ENCODE results near the gene POLR2I. TPM values are rescaled to one million over a fixed set of nuclear protein-coding genes. Genes with fewer than 3 reads are reported as not detected.

POLR2I gene
- total RNA-seq, 2 donors from 2014 or later, result 41.6 to 94.0 TPM

DNA sequence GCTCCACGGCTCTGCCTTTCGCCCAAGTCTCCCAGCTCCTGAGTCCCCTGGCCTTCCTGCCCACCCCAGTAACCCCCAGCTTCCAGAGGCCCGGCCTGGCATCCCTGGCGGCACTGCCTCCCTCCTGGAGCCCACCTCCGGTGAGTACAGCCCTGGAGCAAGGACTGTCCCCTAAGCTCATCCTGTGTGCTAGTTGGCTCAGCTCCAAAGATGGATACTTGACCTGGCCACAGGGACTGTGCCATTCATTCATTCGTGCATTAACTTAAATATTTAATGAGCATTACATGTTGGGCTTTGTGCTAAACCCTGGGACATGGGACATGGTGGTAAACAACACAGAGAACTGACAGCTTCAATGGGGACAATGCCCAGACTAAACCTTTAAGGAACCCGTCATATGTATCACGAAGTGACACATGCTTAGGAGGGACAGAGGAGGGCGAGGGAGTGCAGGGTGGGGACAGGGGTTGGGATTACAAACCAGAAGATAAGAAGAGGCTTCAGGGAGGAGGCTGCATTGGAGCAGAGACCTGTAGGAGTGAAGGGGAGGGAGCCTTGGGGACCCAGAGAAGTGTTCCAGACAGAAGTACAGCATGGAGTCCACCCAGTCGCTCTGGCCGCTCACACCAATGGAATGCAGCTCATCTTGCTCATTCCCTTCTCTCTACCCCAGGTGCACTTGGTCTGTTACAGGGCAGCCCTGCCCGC is 10.7 kb downstream of the POLR2I start:
- no peaks in the 10 kb centered on the region for H3K36me3 ChIP-seq
- no peak for DNase-seq
- H3K9ac ChIP-seq (ENCODE audit: low read depth in 2 of 2, low read length in 2 of 2), result no peak overlapping the region
- H3K27ac ChIP-seq, result no peak overlapping the region
- intact Hi-C loops (cut with DNase I), result no loop called here
- TF ChIP-seq, protein P1, sequence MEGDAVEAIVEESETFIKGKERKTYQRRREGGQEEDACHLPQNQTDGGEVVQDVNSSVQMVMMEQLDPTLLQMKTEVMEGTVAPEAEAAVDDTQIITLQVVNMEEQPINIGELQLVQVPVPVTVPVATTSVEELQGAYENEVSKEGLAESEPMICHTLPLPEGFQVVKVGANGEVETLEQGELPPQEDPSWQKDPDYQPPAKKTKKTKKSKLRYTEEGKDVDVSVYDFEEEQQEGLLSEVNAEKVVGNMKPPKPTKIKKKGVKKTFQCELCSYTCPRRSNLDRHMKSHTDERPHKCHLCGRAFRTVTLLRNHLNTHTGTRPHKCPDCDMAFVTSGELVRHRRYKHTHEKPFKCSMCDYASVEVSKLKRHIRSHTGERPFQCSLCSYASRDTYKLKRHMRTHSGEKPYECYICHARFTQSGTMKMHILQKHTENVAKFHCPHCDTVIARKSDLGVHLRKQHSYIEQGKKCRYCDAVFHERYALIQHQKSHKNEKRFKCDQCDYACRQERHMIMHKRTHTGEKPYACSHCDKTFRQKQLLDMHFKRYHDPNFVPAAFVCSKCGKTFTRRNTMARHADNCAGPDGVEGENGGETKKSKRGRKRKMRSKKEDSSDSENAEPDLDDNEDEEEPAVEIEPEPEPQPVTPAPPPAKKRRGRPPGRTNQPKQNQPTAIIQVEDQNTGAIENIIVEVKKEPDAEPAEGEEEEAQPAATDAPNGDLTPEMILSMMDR (IDR thresholded peaks at IDR 0.05), result no peak
- H3K4me3 ChIP-seq, result no peak overlapping the region
- H3K9me3 ChIP-seq, result no peaks in the 10 kb centered on the region
- no peaks in the 10 kb centered on the region for H3K4me1 ChIP-seq
- H3K27me3 ChIP-seq, result no peaks in the 10 kb centered on the region

DNA sequence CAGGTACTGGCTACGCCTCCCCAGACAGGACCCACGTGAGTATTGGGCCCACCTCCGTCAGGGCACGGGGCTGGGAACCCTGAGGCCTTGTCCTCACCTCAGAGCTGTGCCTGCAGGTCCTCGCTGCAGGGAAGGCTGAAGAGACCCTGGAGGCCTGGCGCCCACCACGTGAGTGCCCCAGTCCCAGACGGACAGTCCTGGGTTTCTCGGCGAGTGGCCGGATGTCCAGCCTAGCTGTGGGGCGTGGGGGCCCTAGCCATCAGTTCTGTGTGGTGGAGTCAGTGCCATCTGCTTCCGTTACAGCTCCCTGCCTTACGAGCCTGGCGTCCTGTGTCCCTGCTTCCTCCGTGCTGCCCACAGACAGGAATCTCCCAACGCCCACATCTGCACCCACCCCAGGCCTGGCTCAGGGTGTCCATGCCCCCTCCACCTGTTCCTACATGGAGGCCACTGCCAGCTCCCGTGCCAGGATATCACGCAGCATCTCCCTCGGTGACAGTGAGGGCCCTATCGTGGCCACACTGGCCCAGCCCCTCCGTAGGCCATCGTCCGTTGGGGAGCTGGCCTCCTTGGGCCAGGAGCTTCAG is 11.5 kb downstream of the POLR2I start:
- Histone ChIP-seq H3K36me3 (no peaks in the 10 kb centered on the region), H3K27me3 (no peaks in the 10 kb centered on the region), H3K27ac (no peak overlapping the region), H3K9me3 (no peaks in the 10 kb centered on the region), H3K4me1 (no peaks in the 10 kb centered on the region), H3K9ac (ENCODE audit: low read depth in 2 of 2, low read length in 2 of 2) (no peak overlapping the region), H3K4me3 (no peak overlapping the region)
- TF ChIP-seq, protein P1 (IDR thresholded peaks at IDR 0.05), result no peak
- no peak for DNase-seq
- intact Hi-C loops (cut with DNase I), result no loop called here

DNA sequence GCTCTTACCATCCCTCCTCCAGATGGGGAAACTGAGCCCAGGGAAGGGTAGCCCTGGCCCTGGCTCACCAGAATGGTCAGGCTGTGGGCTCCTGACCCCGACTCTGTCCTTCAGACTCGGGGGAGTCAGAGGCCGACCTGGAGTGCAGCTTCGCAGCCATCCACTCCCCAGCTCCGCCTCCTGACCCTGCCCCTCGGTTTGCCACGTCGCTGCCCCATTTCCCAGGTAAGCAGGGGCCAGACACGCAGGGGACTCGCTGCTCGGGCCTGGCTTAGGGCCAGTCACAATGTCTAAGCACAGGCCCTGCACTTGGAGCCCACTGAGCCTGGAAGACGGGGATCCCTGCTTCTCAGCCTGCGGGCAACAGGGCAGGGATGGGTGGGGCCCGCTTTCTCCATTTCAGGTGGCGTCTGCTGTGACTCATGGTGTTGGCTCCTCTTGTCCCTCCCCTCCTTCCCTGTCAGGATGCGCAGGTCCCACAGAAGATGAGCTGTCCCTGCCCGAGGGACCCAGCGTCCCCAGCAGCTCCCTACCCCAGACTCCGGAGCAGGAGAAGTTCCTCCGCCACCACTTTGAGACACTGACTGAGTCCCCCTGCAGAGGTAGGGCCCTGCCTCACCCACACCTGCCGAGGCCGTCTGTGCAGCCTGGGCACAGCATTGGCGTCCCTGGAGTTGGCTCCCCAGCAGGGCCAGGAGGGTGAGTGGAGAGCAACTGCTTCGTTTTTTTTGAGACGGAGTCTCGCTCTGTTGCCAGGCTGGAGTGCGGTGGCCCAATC is 12.9 kb downstream of the POLR2I start:
- DNase-seq, result no peak
- Histone ChIP-seq H3K4me1 (no peaks in the 10 kb centered on the region), H3K9ac (ENCODE audit: low read depth in 2 of 2, low read length in 2 of 2) (no peak overlapping the region), H3K27ac (no peak overlapping the region), H3K36me3 (no peaks in the 10 kb centered on the region), H3K4me3 (no peak overlapping the region), H3K27me3 (no peaks in the 10 kb centered on the region), H3K9me3 (no peaks in the 10 kb centered on the region)
- TF ChIP-seq, protein P1 (IDR thresholded peaks at IDR 0.05), result no peak
- intact Hi-C loops (cut with DNase I), result no loop called here

DNA sequence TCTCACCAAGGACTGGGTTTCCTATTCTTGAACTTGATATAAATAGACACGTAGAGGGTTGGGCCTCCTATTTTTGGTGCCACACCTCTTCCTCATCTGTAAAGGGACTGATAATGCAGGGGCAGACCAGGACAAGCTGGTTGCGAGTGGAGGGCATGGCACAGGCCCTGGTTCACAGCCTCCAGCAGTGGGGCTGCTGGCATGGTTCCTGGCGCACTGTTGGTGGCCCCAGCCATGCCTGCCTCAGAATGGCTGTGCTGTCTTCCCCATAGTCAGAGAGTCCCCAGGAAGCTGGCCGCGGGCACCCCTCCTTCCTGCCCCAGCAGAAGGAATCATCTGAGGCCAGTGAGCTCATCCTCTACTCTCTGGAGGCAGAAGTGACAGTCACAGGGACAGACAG is 14.2 kb downstream of the POLR2I start:
- no peak for DNase-seq
- no peaks in the 10 kb centered on the region for H3K36me3 ChIP-seq
- H3K4me1 ChIP-seq, result no peaks in the 10 kb centered on the region
- no peak overlapping the region for H3K9ac ChIP-seq (ENCODE audit: low read depth in 2 of 2, low read length in 2 of 2)
- TF ChIP-seq, protein P1 (IDR thresholded peaks at IDR 0.05), result no peak
- H3K4me3 ChIP-seq, result no peak overlapping the region
- H3K27me3 ChIP-seq, result no peaks in the 10 kb centered on the region
- intact Hi-C loops (cut with DNase I), result no loop called here
- no peaks in the 10 kb centered on the region for H3K9me3 ChIP-seq
- no peak overlapping the region for H3K27ac ChIP-seq

DNA sequence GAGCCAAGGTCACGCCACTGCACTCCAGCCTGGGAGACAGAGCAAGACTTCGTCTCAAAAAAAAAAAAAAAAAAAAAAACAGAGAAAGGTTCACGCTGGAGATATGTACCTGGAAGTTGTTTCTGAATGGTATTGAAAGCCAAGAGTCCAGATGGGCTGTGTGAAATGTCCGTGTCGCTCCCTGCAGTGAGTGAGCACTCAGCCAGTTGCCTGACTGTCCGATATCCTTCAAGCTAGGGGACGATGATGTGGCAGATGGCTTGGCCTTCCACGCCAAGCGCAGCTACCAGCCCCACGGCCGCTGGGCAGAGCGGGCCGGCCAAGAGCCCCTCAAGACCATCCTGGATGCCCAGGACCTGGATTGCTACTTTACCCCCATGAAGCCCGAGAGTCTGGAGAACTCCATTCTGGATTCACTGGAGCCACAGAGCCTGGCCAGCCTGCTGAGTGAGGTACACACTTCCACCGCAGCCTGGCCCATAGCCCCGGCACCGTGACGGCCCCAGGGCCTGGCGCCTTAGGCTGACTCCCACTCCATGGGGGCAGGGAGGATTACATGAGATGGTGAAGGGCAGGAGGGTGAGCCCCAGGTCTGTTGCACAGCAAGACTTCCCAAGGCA is 15.4 kb downstream of the POLR2I start:
- H3K9me3 ChIP-seq, result no peaks in the 10 kb centered on the region
- H3K27me3 ChIP-seq, result no peaks in the 10 kb centered on the region
- no peak overlapping the region for H3K4me3 ChIP-seq
- no peaks in the 10 kb centered on the region for H3K4me1 ChIP-seq
- no peak overlapping the region for H3K9ac ChIP-seq (ENCODE audit: low read depth in 2 of 2, low read length in 2 of 2)
- no peaks in the 10 kb centered on the region for H3K36me3 ChIP-seq
- no peak for DNase-seq
- intact Hi-C loops (cut with DNase I), result no loop called here
- TF ChIP-seq, protein P1 (IDR thresholded peaks at IDR 0.05), result no peak
- no peak overlapping the region for H3K27ac ChIP-seq

Measured in colonic mucosa (tissue), 4 donors.